MM.1S (cell line): ENCODE measurements around the gene ZNF664.

Experiments
- EZH2 ChIP-seq: fragments of 300-600 bp; sonication (generic); optimal IDR thresholded peaks from 2 replicates; pipeline ENCODE3; 2017; ENCODE audit warnings: low read depth, mild to moderate bottlenecking, antibody characterized with exemption, low read length, mixed read lengths
- TF ChIP-seq, protein P1 (sequence below): fragments of 300-600 bp; sonication (generic); IDR thresholded peaks from 2 replicates; pipeline ENCODE4 v1.5.1; 2016; ENCODE audit warnings: antibody characterized with exemption, low read length, mixed read lengths

- TF ChIP-seq, protein P1, sequence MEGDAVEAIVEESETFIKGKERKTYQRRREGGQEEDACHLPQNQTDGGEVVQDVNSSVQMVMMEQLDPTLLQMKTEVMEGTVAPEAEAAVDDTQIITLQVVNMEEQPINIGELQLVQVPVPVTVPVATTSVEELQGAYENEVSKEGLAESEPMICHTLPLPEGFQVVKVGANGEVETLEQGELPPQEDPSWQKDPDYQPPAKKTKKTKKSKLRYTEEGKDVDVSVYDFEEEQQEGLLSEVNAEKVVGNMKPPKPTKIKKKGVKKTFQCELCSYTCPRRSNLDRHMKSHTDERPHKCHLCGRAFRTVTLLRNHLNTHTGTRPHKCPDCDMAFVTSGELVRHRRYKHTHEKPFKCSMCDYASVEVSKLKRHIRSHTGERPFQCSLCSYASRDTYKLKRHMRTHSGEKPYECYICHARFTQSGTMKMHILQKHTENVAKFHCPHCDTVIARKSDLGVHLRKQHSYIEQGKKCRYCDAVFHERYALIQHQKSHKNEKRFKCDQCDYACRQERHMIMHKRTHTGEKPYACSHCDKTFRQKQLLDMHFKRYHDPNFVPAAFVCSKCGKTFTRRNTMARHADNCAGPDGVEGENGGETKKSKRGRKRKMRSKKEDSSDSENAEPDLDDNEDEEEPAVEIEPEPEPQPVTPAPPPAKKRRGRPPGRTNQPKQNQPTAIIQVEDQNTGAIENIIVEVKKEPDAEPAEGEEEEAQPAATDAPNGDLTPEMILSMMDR: no peak
- no peak for TF ChIP-seq EZH2
Measured at GRCh38 chr12:123945287-123946151, 27.5 kb upstream of the ZNF664 start.
